Thyroid gland (tissue), 4 donors: ENCODE data around the gene TBCC.

Experiments used
- POLR2A ChIP-seq, 2 donors: fragments of 450-650 bp; IDR thresholded peaks; one replicate each; pipeline ENCODE4 v1.6.1; 2017; ENCODE audit warnings: antibody characterized with exemption in 2 of 2, mild to moderate bottlenecking in 2 of 2, moderate library complexity in 1 of 2
- TF ChIP-seq, protein P1 (sequence below), 6 experiments: fragments of 200-600 bp in 3 of 6; fragments of 450-650 bp in 3 of 6; sonication (generic) in 3 of 6; IDR thresholded peaks; one replicate each; pipeline ENCODE4 v1.5.1; 2016 to 2019; ENCODE audit warnings: antibody characterized with exemption in 6 of 6, mild to moderate bottlenecking in 2 of 6, inconsistent platforms in 1 of 6, moderate library complexity in 1 of 6

DNA sequence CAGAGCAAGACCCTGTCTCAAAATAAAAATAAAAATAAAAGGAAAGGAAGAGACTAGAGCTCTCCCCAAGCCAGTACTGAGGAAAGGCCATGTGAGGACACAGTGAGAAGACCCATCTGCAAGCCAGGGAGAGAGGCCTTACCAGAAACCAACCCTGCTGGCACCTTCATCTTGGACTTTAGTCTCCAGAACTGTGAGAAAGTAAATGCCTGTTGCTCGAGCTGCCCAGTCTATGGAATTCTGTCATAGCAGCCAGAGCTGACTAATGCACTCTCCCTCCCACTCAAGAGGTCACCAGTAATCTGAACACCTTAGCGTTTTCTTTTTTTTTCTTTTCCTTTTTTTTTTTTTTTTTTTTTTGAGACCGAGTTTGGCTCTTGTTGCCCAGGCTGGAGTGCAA lies 16.2 kb downstream of the TBCC start:
- TF ChIP-seq, protein P1, sequence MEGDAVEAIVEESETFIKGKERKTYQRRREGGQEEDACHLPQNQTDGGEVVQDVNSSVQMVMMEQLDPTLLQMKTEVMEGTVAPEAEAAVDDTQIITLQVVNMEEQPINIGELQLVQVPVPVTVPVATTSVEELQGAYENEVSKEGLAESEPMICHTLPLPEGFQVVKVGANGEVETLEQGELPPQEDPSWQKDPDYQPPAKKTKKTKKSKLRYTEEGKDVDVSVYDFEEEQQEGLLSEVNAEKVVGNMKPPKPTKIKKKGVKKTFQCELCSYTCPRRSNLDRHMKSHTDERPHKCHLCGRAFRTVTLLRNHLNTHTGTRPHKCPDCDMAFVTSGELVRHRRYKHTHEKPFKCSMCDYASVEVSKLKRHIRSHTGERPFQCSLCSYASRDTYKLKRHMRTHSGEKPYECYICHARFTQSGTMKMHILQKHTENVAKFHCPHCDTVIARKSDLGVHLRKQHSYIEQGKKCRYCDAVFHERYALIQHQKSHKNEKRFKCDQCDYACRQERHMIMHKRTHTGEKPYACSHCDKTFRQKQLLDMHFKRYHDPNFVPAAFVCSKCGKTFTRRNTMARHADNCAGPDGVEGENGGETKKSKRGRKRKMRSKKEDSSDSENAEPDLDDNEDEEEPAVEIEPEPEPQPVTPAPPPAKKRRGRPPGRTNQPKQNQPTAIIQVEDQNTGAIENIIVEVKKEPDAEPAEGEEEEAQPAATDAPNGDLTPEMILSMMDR (IDR thresholded peaks at IDR 0.05), result no peak
- no peak for TF ChIP-seq POLR2A (IDR thresholded peaks at IDR 0.05)
